Large intestine (tissue), 3 donors: ENCODE data around the gene TSEN34. TPM values are rescaled to one million over a fixed set of nuclear protein-coding genes. Genes with fewer than 3 reads are reported as not detected.
A peak's percentile ranks its signal among the peaks of the same experiment; 100 is the strongest.
"Not testable (repeated sequence)": the region's sequence is repeated elsewhere in the genome, so short reads cannot be mapped to it uniquely, and the experiment has no call there.

Source experiments
- DNase-seq, 2 donors: peaks; one replicate each; pipeline versions ENCODE4 v3.0.0 to v3.0.0-alpha.2; 2013
- H3K27ac ChIP-seq: one replicate; pipeline ENCODE4 v1.5.1; 2013; ENCODE audit warnings: low read length
- H3K27me3 ChIP-seq: 2 replicates; pipeline ENCODE4 v1.6.1; 2013; ENCODE audit warnings: low read length; ENCODE audit not compliant: control insufficient read depth, insufficient read depth
- H3K36me3 ChIP-seq: 2 replicates; pipeline ENCODE4 v1.6.1; 2013; ENCODE audit warnings: low read length; ENCODE audit not compliant: control insufficient read depth, insufficient read depth
- H3K4me1 ChIP-seq: one replicate; pipeline ENCODE4 v1.6.1; 2013; ENCODE audit warnings: low read length; ENCODE audit not compliant: control insufficient read depth, insufficient read depth
- H3K4me3 ChIP-seq: one replicate; pipeline ENCODE4 v1.5.1; 2013; ENCODE audit warnings: low read length
- H3K9me3 ChIP-seq: one replicate; pipeline ENCODE4 v1.6.1; 2013; ENCODE audit warnings: mild to moderate bottlenecking, low read depth, low read length, moderate library complexity; ENCODE audit not compliant: control insufficient read depth
- WGBS: methylation state at CpG from one replicate; pipeline ENCODE4 v1.1.5; 2013; ENCODE audit warnings: low lambda C conversion rate; ENCODE audit not compliant: insufficient coverage; 5-methylcytosine and 5-hydroxymethylcytosine counted together
- polyA plus RNA-seq: library from polyadenylated mRNA; unstranded; fragments of 120-200 nt; gene quantifications from one replicate; pipeline ENCODE4 v1.2.1, GENCODE V29; 2013

TSEN34 gene
- polyA plus RNA-seq, 1 donor: 52.7 TPM

DNA sequence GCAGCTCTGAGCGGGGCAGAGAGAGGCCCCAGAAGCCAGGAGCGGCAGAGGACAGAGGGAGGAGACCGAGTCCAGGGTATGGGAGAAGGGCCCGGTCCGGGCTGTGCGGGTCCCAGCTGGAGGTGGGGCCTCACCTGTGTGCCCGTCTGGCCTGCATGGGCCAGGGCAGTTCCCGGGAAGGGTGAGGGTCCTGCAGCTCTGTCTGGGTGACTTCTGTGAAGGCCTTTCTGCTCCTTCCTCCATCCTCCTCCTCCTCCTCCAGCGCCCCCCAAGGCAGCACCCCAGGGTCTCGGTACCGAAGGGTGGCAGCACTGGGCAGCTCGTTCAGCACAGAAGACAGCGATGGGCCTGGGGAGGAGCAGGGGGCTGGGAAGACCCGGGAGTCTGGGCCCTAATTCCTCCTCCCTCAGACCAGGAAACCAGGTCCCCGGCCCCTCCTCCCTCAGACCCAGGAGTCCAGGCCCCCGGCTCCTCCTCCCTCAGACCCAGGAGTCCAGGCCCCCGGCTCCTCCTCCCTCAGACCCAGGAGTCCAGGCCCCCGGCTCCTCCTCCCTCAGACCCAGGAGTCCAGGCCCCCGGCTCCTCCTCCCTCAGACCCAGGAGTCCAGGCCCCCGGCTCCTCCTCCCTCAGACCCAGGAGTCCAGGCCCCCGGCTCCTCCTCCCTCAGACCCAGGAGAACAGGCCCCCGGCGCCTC is 19.2 kb upstream of the TSEN34 start:
- H3K36me3 ChIP-seq: peaks cover 14% of the 10 kb centered on the region
- not testable (repeated sequence) for H3K27me3 ChIP-seq, H3K9me3 ChIP-seq, H3K4me1 ChIP-seq, DNase-seq
- peak overlapping the region; percentile 96 for H3K27ac ChIP-seq
- H3K4me3 ChIP-seq: peak overlapping the region; percentile 88
- WGBS: no CpG with 5 or more reads among the region's 23 CpGs

- peaks cover 3% of the 10 kb centered on the region for H3K4me1 ChIP-seq
- H3K27ac ChIP-seq: peak within 1 kb of the TSS; percentile 96
- peaks cover 2% of the 10 kb centered on the region for H3K9me3 ChIP-seq
- no CpG with 5 or more reads among the region's 13 CpGs for WGBS
- peaks cover 14% of the 10 kb centered on the region for H3K36me3 ChIP-seq
- H3K4me3 ChIP-seq: peak within 1 kb of the TSS; percentile 88
- no peaks in the 10 kb centered on the region for H3K27me3 ChIP-seq
- DNase-seq: peak; percentile 91 to 94
Measured at GRCh38 chr19:54172471-54173358, 18.4 kb upstream of the TSEN34 start, which contains the start of gene TMC4. Gene TMC4, minus strand, starts transcription at chr19:54173160. Its CDS starts 43 bp downstream, at chr19:54173117.

DNA sequence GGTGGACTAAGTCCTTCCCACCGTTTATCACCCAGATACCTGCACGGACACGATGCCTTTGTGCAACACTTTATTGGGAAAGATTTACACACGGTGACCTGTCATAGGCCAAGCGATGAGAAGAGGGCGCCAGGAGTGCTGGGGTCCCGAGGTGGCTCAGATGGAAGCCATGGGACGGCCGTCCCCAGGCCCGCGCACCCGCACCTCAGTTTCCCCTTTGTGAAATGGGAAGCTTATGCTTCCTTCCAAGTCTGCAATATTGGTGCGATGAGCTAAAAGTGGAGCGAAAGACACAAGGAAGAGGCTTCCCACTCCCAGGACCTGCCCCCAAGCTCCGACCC is 17.8 kb upstream of the TSEN34 start:
- no peak for DNase-seq
- no peak overlapping the region for H3K4me3 ChIP-seq
- H3K27me3 ChIP-seq: no peaks in the 10 kb centered on the region
- WGBS: no CpG with 5 or more reads among the region's 15 CpGs
- H3K9me3 ChIP-seq: peaks cover 2% of the 10 kb centered on the region
- H3K4me1 ChIP-seq: peaks cover under 1% of the 10 kb centered on the region
- H3K36me3 ChIP-seq: peaks cover 16% of the 10 kb centered on the region
- H3K27ac ChIP-seq: no peak overlapping the region

- DNase-seq: no peak
- H3K9me3 ChIP-seq: peaks cover 2% of the 10 kb centered on the region
- WGBS: 100% methylated on average over 1 of the region's 25 CpGs
- H3K4me3 ChIP-seq: no peak overlapping the region
- no peaks in the 10 kb centered on the region for H3K4me1 ChIP-seq
- H3K36me3 ChIP-seq: peaks cover 23% of the 10 kb centered on the region
- H3K27ac ChIP-seq: no peak overlapping the region
- H3K27me3 ChIP-seq: no peaks in the 10 kb centered on the region
Measured at GRCh38 chr19:54173951-54174834, 16.9 kb upstream of the TSEN34 start.

DNA sequence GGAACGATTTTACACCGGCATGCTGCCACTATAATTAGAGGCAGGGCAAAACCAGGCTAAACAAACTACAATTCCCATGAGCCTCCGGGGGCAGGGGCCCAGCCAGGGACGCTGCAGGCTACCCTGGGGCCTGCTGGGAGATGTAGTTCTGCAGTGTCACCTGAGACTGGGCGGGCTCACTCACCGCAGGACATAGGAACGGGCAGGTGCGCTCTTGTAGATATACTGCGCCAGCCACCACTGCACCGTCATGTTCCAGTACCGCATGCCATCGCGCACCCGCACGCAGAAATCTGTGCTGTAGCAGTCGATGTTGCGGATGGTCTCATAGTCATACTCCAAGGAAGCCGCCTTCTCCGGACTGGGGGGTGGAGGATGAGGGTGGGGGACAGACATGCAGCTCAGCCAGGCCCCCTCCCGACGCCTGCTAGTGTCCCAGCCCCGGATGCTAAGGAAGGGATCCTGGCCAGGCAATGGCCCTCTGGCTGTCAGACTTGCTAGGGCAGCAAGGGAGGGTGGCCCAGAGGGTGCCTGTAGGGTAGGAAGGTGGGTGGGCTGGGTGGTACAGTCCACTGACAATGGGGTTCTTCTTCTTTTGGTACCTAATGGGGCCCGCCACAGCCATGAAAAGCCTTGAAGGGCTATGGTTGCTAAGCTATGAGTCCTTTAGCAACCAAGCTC is 12.4 kb upstream of the TSEN34 start:
- Histone ChIP-seq H3K9me3 (peaks cover 2% of the 10 kb centered on the region), H3K27me3 (no peaks in the 10 kb centered on the region), H3K27ac (no peak overlapping the region), H3K4me1 (peaks cover 9% of the 10 kb centered on the region), H3K36me3 (peaks cover 46% of the 10 kb centered on the region), H3K4me3 (no peak overlapping the region)
- DNase-seq: peak in 1 of 2 donors; percentile 33
- no CpG with 5 or more reads among the region's 23 CpGs for WGBS

DNA sequence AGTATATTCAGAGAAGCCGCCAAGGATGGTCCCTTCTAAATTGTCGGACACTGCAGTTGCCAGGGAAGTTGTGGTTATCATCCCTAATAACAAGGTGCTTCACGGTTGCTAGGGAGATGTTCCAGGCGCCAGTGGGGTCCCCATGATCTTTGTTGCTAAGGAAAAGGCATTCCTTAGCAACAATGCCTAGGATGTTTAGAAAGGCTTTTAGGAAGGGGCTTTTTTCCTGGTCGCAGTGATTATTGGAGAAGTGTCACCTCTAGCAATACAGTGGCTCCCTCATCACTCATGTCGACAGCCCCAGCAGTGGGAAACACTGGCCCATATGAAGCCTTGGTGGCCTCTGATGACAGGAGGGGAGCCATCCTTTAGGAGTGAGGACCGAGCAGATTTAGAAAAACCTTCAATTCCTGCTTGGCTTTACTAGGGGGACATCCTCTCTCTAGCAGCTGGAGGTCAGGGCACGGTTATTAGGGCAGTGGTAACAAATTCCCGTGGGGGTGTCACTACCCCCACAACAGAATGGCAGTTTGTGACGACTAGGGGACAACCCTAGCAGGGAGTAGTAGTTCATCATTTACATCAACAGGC is 11.8 kb upstream of the TSEN34 start:
- peaks cover 50% of the 10 kb centered on the region for H3K36me3 ChIP-seq

DNA sequence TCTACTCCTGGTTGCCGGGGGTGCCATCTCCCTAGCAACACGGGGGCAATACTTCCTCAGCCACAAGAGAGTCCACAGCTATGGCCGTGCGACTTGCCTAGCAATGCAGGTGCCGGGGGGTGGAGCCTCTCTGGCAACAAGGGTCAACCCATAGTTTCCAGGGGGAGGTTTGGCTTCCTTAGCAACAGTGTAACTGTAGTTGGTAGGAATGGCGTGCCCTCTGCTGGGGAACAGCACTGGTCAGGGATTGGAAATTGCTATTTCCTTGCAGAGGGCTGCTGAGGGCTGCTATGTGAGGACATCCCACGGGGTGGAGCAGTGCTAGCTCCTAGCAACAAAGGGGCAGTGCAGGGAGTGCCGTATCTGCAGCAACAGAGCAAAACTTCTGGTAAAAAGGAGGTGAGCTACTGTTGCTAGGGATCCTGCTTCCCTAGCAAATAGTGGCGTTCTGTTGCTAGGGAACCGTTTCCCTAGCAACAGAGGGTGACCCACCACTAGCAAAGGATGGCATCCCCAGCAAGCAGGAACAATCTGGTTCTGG is 11.1 kb upstream of the TSEN34 start:
- Histone ChIP-seq H3K36me3 (peaks cover 50% of the 10 kb centered on the region), H3K27me3 (no peaks in the 10 kb centered on the region), H3K9me3 (no peaks in the 10 kb centered on the region), H3K27ac (peak overlapping the region; percentile 36), H3K4me3 (no peak overlapping the region), H3K4me1 (peaks cover 9% of the 10 kb centered on the region)
- peak; percentile 89 to 93 for DNase-seq
- no CpG with 5 or more reads among the region's 10 CpGs for WGBS

More for the DNA sequence above, 11.8 kb upstream of the TSEN34 start:
- peak overlapping the region; percentile 30 for H3K27ac ChIP-seq
- H3K4me3 ChIP-seq: no peak overlapping the region
- no peak for DNase-seq
- H3K9me3 ChIP-seq: no peaks in the 10 kb centered on the region
- no peaks in the 10 kb centered on the region for H3K27me3 ChIP-seq
- WGBS: no CpG with 5 or more reads among the region's 10 CpGs
- H3K4me1 ChIP-seq: peaks cover 9% of the 10 kb centered on the region

DNA sequence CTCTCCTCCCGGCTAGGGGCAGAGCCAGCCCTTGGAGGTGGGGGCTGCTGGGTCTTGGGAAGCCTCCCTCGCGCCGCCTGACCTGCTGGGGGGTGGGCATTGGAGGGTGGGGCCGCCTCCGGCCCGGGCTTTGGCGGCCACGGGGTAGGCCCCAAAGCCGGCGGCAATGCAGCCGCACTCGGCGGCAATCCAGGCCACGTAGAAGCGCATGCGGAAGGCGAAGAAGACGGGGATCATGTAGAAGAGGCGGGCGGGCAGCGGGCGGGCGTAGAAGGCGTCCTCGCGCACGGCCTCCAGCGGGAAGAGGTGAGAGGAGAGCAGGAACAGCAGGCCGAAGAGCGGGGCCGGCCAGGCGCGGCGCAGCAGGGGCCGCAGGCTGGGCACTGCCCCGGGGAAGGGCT is 10.4 kb upstream of the TSEN34 start:
- peaks cover 49% of the 10 kb centered on the region for H3K36me3 ChIP-seq
- no peaks in the 10 kb centered on the region for H3K27me3 ChIP-seq
- no peak for DNase-seq
- 100% methylated on average over 2 of the region's 37 CpGs for WGBS
- H3K4me3 ChIP-seq: no peak overlapping the region
- H3K4me1 ChIP-seq: peaks cover 9% of the 10 kb centered on the region
- peak overlapping the region; percentile 36 for H3K27ac ChIP-seq
- H3K9me3 ChIP-seq: no peaks in the 10 kb centered on the region

DNA sequence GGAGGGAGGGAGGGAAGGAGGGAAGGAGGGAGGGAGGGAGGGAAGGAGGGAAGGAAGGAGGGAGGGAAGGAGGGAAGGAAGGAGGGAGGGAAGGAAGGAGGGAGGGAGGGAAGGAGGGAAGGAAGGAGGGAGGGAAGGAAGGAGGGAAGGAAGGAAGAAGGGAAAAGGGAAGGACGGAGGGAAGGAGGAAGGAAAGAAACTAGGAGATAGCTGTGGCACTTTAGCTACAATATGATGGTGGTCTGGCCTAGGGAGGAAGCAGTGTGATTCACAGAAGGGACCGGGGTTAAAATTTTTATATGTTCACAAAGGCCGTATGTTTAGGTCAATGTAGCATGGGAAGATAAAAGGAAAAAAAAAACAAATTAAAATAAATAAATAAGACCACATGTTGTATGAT is 9.2 kb upstream of the TSEN34 start:
- H3K36me3 ChIP-seq: peaks cover 45% of the 10 kb centered on the region
- H3K4me3 ChIP-seq, H3K9me3 ChIP-seq, H3K27me3 ChIP-seq, H3K27ac ChIP-seq, DNase-seq: not testable (repeated sequence)
- H3K4me1 ChIP-seq: peaks cover 17% of the 10 kb centered on the region
- 88% methylated on average over 2 of the region's 3 CpGs for WGBS
